Measurements from ENCODE around the gene UBQLN4.

Gene UBQLN4

GRCh38 chr1:156070548-156070947 lies 16.9 kb upstream of the UBQLN4 start:
- DNase-seq (ENCODE audit: extremely low read depth, insufficient read length), result no peak
- Histone ChIP-seq H3K27me3 (replicated peaks; ENCODE audit: control insufficient read depth, insufficient read depth, low read length) (no peaks in the 10 kb centered on the region; the same call in 1 of the 2 replicates), H3K36me3 (ENCODE audit: control insufficient read depth, insufficient read depth, low read length) (no peaks in the 10 kb centered on the region), H3K4me3 (replicated peaks; ENCODE audit: low read depth, low read length) (no peak overlapping the region)
- no peak for TF ChIP-seq CTCF (IDR thresholded peaks at IDR 0.05; ENCODE audit: insufficient read depth, low read length, poor library complexity, severe bottlenecking)

- H3K27me3 ChIP-seq (replicated peaks; ENCODE audit: control insufficient read depth, insufficient read depth, low read length), result no peaks in the 10 kb centered on the region; the same call in 1 of the 2 replicates
- no peaks in the 10 kb centered on the region for H3K36me3 ChIP-seq (ENCODE audit: control insufficient read depth, insufficient read depth, low read length)
- no peak overlapping the region for H3K4me3 ChIP-seq (replicated peaks; ENCODE audit: low read depth, low read length)
- DNase-seq (ENCODE audit: extremely low read depth, insufficient read length), result no peak
- no peak for TF ChIP-seq CTCF (IDR thresholded peaks at IDR 0.05; ENCODE audit: insufficient read depth, low read length, poor library complexity, severe bottlenecking)
Observed at GRCh38 chr1:156069490-156070455, 16.2 kb upstream of the UBQLN4 start.

- no peak for DNase-seq (ENCODE audit: extremely low read depth, insufficient read length)
- Histone ChIP-seq H3K27me3 (replicated peaks; ENCODE audit: control insufficient read depth, insufficient read depth, low read length) (no peaks in the 10 kb centered on the region; the same call in 1 of the 2 replicates), H3K4me3 (replicated peaks; ENCODE audit: low read depth, low read length) (no peak overlapping the region), H3K36me3 (ENCODE audit: control insufficient read depth, insufficient read depth, low read length) (no peaks in the 10 kb centered on the region)
- TF ChIP-seq CTCF (IDR thresholded peaks at IDR 0.05; ENCODE audit: insufficient read depth, low read length, poor library complexity, severe bottlenecking), result no peak
Observed at GRCh38 chr1:156067262-156067661, 13.7 kb upstream of the UBQLN4 start.

GRCh38 chr1:156065871-156066270 lies 12.3 kb upstream of the UBQLN4 start:
- no peaks in the 10 kb centered on the region; the same call in 1 of the 2 replicates for H3K27me3 ChIP-seq (replicated peaks; ENCODE audit: control insufficient read depth, insufficient read depth, low read length)
- no peak overlapping the region for H3K4me3 ChIP-seq (replicated peaks; ENCODE audit: low read depth, low read length)
- no peak for TF ChIP-seq CTCF (IDR thresholded peaks at IDR 0.05; ENCODE audit: insufficient read depth, low read length, poor library complexity, severe bottlenecking)
- no peaks in the 10 kb centered on the region for H3K36me3 ChIP-seq (ENCODE audit: control insufficient read depth, insufficient read depth, low read length)
- DNase-seq (ENCODE audit: extremely low read depth, insufficient read length), result no peak

- no peaks in the 10 kb centered on the region for H3K36me3 ChIP-seq (ENCODE audit: control insufficient read depth, insufficient read depth, low read length)
- no peak for DNase-seq (ENCODE audit: extremely low read depth, insufficient read length)
- no peak overlapping the region for H3K4me3 ChIP-seq (replicated peaks; ENCODE audit: low read depth, low read length)
- no peaks in the 10 kb centered on the region for H3K27me3 ChIP-seq (replicated peaks; ENCODE audit: control insufficient read depth, insufficient read depth, low read length)
- no peak for TF ChIP-seq CTCF (IDR thresholded peaks at IDR 0.05; ENCODE audit: insufficient read depth, low read length, poor library complexity, severe bottlenecking)
Observed at GRCh38 chr1:156065212-156065611, 11.6 kb upstream of the UBQLN4 start.

Data from GM06990 (cell line).